ENCODE results near the gene AMER1.
"Not testable (repeated sequence)": the region's sequence is repeated elsewhere in the genome, so short reads cannot be mapped to it uniquely, and the experiment has no call there.

The AMER1 gene

DNA sequence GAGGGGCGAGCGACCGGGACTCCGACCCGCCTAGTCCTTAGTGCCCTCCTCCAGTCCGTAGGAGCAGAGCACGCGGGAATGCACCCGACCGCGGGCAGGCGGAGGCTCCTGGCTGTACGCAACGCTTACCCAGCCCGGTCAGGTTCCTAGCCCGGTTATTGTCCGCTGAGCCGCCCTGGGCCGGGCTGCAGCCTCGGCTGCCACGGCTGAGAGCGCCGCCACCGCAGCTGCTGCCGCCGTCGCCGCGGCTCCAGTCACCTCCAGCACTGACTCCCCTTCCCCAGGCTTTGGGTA is at the start of gene AMER1:
Gene AMER1, minus strand, starts transcription at position 268 of the 294 bp plus-strand sequence. CDS start 12,422 bp downstream, outside the sequence.
- DNase-seq, result peak in 1 of 2 experiments; percentile 74

DNA sequence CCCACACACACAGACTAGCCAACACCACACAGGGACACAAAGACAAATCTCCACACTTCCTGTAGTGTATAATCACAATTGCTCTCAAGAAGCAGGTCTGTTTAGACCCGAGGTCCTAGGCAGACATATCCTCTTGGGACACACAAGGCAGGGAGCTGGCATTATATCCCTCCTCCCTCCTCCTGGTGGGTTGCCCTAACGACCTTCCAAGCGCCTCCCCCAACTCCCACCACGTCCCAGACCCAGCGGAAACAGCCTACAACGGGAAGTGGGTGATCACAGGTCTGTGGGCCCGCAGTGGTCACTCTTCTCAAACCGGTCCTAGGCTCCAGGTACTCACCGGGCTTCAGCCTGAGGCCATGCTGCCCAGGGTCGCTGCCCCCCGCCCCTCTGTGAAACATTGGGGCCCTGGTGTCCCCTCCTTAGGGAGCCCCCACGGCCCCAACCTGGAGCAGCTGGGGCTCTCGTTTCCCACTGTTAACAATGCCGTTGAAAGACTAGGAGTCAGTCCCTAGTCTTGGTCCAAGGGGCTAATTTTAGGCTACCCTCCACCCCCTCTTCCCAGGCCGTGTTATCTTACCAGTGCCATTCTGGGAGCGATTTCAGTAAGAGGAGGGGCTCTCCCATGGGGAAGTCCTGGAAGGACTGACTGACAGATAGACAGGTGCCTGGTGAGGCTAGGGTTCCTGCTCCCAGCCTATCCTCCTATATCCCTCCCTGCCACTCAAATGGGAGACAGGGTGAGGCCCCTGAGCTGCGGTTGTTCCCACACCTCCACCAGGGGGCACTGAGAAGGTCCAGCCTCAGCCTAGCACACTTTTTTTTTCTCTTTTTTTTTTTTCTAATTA is 24.8 kb upstream of the AMER1 start, which contains the start of gene ASB12:
Gene ASB12, minus strand, starts transcription at position 485 of the 848 bp plus-strand sequence. CDS start 4,957 bp downstream, outside the sequence.
- DNase-seq, result no peak

GRCh38 chrX:64229154-64229553 is 23.6 kb upstream of the AMER1 start:
- no peak for DNase-seq

DNA sequence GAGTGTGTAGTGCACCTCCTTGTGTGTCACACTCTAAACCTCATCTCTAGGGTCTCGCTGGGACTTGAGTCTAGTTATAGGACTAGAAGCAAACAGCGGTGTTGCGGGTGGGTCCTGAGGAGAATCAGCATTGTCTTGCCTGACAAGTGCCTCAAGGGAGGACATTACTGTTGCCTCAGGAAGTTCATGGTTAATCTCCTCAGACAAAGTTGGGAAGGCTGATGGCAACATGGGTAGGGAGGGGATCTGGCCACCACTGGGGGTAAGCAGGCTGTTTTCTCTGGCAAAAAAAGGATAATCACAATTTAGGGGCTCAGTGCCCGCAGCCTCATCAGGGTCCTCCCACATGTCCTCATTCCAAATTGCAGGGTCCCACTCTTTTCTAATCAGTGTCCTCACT is 12.5 kb upstream of the AMER1 start:
- DNase-seq, result no peak

DNA sequence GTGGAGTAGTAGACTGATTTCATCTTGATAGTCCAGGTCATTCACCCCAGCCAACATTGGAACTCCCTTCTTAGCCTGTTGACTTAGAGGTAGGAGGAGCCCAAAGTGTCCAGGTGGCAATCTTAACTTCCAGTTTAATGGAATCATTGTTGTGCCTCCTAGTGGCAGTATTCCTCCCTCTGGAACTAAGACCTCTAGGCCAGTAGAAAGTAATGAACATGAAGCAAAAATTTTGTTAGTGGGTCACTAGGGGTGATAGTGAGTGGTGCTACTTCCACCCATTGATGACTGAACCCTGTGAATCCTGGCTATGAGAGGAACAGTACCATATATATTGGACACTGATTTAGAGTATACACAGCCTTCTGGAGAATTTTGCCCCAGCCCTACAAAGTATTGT is 8.5 kb upstream of the AMER1 start:
- not testable (repeated sequence) for DNase-seq

GRCh38 chrX:64206556-64207162 is 1.2 kb upstream of the AMER1 start:
- no peak for DNase-seq

GRCh38 chrX:64205735-64206501 is 410 bp upstream of the AMER1 start:
- DNase-seq, result peak; percentile 77 to 89

DNA sequence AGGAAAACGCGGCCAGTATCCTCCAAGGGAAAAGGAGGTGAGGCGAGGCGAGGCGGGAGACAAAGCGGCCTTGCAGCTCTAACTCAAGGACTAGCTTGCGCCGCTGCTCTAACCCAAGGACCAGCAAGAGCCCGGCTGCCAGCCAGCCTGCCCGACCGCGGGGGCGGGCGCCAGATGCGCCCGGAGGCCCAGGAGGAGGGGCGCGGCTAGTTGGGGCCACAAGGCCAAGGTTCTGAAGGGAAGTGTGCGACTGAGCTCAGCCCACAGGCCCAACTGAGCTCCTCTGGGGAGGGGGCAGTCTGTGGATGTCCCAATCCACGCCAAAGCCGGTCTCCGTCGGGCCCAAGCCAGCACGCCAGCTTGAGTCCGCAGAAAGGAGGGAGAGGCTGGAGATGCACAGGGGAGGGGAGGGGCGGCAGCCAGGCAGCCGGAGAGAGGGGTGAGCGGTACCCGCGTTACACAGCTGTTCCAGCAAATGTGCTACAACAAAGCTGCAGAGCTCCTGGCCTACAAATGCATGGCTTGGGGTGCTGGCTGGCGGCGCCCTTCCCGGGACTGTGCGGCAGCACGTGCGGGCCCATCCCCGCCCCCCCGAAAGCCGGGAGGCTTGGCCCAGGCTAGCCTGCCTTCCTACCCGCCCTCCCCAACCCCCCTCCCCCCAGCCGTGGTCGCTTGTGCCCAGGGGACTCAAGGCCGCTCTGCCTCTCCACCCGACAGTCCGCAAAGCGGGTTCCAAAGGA is 637 bp downstream of the AMER1 start:
- peak; percentile 0 to 35 for DNase-seq

GRCh38 chrX:64204252-64204651 is 1.3 kb downstream of the AMER1 start:
- no peak for DNase-seq

- DNase-seq, result no peak
Measured at GRCh38 chrX:64202808-64203325, 2.6 kb downstream of the AMER1 start.

- DNase-seq, result no peak
Measured at GRCh38 chrX:64198036-64198435, 7.5 kb downstream of the AMER1 start.

GRCh38 chrX:64196606-64197005 is 8.9 kb downstream of the AMER1 start:
- DNase-seq, result no peak

- no peak for DNase-seq
Measured at GRCh38 chrX:64195862-64196261, 9.6 kb downstream of the AMER1 start.

GRCh38 chrX:64192673-64193072 is 12.8 kb downstream of the AMER1 start:
- no peak for DNase-seq

GRCh38 chrX:64192040-64192439 is 13.5 kb downstream of the AMER1 start:
- no peak for DNase-seq

GRCh38 chrX:64191281-64192010 is 14.1 kb downstream of the AMER1 start:
- no peak for DNase-seq

DNA sequence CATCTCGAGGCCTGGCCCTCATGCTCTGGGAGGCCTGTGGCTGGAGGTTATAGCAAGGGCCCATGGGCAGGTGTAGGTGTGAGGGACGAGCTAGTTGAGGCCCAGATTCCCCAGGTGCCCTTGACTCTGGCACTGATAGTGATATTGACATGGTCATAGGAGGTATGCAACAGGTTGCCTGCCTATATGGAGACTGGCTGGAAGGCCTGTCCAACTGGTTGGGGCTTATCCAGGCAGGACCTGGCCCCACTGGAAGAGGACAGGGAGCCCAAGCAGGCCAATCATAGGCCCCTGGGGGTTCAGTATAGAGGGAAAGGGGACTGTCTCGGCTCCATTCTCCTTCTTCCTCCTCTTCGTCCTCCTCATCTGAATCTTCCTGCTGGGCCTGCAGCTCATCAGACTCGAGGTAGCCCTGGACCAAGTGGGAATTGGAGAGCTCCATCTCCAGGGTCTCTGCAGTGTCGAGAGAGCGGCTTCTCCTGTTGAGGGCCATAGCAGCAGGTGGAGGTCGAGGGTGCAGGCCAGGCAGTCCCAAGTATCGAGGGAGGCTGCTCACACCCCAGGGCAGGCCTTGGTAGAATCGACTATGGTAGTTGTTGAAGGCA is 15.3 kb downstream of the AMER1 start:
- no peak for DNase-seq

- no peak for DNase-seq
Measured at GRCh38 chrX:64188901-64189300, 16.6 kb downstream of the AMER1 start.

- no peak for DNase-seq
Measured at GRCh38 chrX:64187762-64188150, 17.8 kb downstream of the AMER1 start.

DNA sequence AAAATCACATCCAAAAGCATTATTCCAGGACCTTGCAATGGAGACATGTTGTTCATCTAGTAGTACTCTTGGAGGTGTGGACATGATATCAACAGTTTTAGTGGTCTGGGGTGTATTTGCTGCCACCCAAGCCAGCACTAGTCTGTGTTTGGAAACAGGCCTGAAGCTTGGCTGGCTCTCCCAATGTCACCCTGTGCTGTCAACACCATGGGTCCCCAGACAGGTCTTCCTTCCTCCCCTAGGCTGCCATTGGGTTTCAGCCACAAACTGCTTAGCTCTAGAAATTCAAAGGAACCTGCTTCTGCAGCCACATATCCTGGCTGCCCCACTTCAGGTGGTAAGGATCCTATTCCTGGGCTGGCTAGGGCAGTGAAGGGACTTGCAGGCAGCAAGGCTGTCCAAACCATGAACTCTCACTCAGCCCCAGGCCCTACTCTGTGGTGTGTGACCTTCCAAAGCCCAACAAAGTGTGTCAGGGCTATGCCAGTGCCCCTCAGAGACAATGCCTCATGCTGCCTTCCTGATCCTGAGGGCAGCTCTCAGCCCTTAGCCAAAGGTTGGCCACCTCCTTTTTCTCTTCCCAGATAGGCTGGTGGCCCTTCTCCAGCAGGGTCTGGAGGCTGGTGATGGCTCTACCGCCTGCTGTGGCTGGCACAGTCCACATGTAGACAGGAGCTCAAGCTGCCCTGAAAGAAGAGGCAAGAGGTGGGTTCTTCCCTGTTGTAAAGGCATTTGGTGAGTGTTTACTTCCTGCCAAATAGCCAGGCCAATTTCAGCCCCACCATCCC is 18.3 kb downstream of the AMER1 start:
- DNase-seq, result no peak

GRCh38 chrX:64184396-64184795 is 21.1 kb downstream of the AMER1 start:
- DNase-seq, result no peak
